CD4-positive, alpha-beta T cell (primary cell): ENCODE results near the gene PRKAA2. TPM values are rescaled to one million over a fixed set of nuclear protein-coding genes. Genes with fewer than 3 reads are reported as not detected.

Source experiments
- ATAC-seq: fragments of 200-7000 bp; cut with Tn5 transposase; one replicate; pipeline ENCODE4 v1.10.0; 2022; ENCODE audit warnings: mild to moderate bottlenecking; ENCODE audit not compliant: poor library complexity
- CTCF ChIA-PET: fragments of 350-600 bp; sonication (Branson Sonifier 250); formaldehyde crosslinking; loops from one replicate; lab custom pipeline; 2021; ENCODE audit warnings: antibody characterized with exemption, inconsistent platforms; lab: Charles Lee
- POLR2A ChIA-PET: fragments of 350-600 bp; sonication (Branson Sonifier 250); formaldehyde crosslinking; loops from one replicate; lab custom pipeline; 2021; ENCODE audit warnings: antibody characterized with exemption, inconsistent platforms; lab: Charles Lee
- DNase-seq, 14 experiments: peaks; one replicate each; pipeline ENCODE4 v3.0.0-alpha.2; 2013 to 2020; ENCODE audit warnings: mixed read lengths in 2 of 14
- H3K27ac ChIP-seq, 2 donors: one replicate each; pipeline versions ENCODE4 v1.5.1 to v1.7.0; 2013; ENCODE audit warnings: low read length in 2 of 2, low read depth in 1 of 2, mild to moderate bottlenecking in 1 of 2
- H3K27me3 ChIP-seq, 2 experiments: 1 replicate in 1 of 2; 2 replicates in 1 of 2; pipeline versions ENCODE4 v1.6.1 to v1.7.0; 2013; ENCODE audit warnings: low read length in 2 of 2, control low read depth in 1 of 2, mild to moderate bottlenecking in 1 of 2, moderate library complexity in 1 of 2; ENCODE audit not compliant: insufficient read depth in 2 of 2, control insufficient read depth in 1 of 2
- H3K36me3 ChIP-seq: one replicate; pipeline ENCODE4 v1.6.1; 2013; ENCODE audit warnings: low read length, control low read depth; ENCODE audit not compliant: insufficient read depth
- H3K4me1 ChIP-seq: one replicate; pipeline ENCODE4 v1.6.1; 2013; ENCODE audit warnings: low read length, control low read depth; ENCODE audit not compliant: insufficient read depth
- H3K4me3 ChIP-seq: one replicate; pipeline ENCODE4 v1.5.1; 2013; ENCODE audit warnings: mild to moderate bottlenecking, low read length, moderate library complexity
- H3K9me3 ChIP-seq, 2 experiments: 1 replicate in 1 of 2; 2 replicates in 1 of 2; pipeline versions ENCODE4 v1.6.1 to v1.7.0; 2013; ENCODE audit warnings: low read length in 2 of 2, mild to moderate bottlenecking in 2 of 2, control low read depth in 1 of 2, moderate library complexity in 1 of 2; ENCODE audit not compliant: control insufficient read depth in 1 of 2, insufficient read depth in 1 of 2
- H3K27ac Mint-ChIP-seq: one replicate; pipeline ENCODE4 v1.8.0; 2020; ENCODE audit warnings: mixed read lengths
- H3K27me3 Mint-ChIP-seq: one replicate; pipeline ENCODE4 v1.8.0; 2021; ENCODE audit warnings: mixed read lengths
- H3K36me3 Mint-ChIP-seq: one replicate; pipeline ENCODE4 v1.8.0; 2021; ENCODE audit warnings: low read depth, mixed read lengths
- H3K4me1 Mint-ChIP-seq: one replicate; pipeline ENCODE4 v1.8.0; 2021; ENCODE audit warnings: low read depth, mixed read lengths
- H3K4me3 Mint-ChIP-seq: one replicate; pipeline ENCODE4 v1.8.0; 2020; ENCODE audit warnings: mild to moderate bottlenecking, mixed read lengths
- H3K9me3 Mint-ChIP-seq: one replicate; pipeline ENCODE4 v1.8.0; 2020; ENCODE audit warnings: mixed read lengths
- intact Hi-C, 2 experiments: fragments of 100-400 bp; cut with DNase I in 1 of 2; cut with micrococcal nuclease in 1 of 2; formaldehyde crosslinking; loops; one replicate each; pipeline versions ENCODE4 v1.15.1 to v1.9.0; 2023 to 2025; cut with DNase I, micrococcal nuclease
- total RNA-seq, 174 experiments: library from RNA in 2 of 174; stranded (reverse) in 2 of 174; gene quantifications; one replicate each; pipeline ENCODE4 v1.2.3 and lab custom pipeline; 2021 to 2026
- TF ChIP-seq, protein P1 (sequence below): fragments of 200-600 bp; IDR thresholded peaks from one replicate; pipeline ENCODE4 v1.8.0; 2022; ENCODE audit warnings: antibody characterized with exemption, mild to moderate bottlenecking

Gene PRKAA2
- total RNA-seq, 2 experiments from 2014 or later, result not detected

DNA sequence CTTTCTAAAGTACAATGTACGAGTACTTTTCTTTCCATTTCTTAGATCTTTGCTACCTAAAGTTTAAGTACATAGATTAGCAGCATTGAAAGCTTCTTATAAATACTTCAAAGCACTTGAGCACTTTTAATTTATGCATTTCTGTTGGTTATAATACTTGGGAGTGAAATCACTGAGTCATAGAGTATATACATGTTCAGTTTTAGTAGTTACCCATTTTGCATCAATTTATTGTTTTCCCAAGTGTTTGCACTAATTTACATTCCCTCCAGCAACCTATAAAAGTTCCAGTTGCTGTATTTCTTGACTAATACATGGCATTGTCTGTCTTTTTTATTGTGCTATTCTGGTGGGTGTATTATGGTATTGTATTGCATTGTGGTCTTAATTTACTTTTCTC lies 20.3 kb downstream of the PRKAA2 start:
- CTCF ChIA-PET, result no interaction called here
- Mint-ChIP-seq H3K4me1 (no peaks in the 10 kb centered on the region), H3K36me3 (no peaks in the 10 kb centered on the region), H3K27ac (no peak overlapping the region), H3K27me3 (peaks cover 19% of the 10 kb centered on the region), H3K9me3 (no peaks in the 10 kb centered on the region), H3K4me3 (no peak overlapping the region)
- DNase-seq (no peak), ATAC-seq (no peak)
- H3K27me3 ChIP-seq, result no peaks in the 10 kb centered on the region
- intact Hi-C loops, result no loop called here
- no peak overlapping the region for H3K27ac ChIP-seq
- TF ChIP-seq, protein P1, sequence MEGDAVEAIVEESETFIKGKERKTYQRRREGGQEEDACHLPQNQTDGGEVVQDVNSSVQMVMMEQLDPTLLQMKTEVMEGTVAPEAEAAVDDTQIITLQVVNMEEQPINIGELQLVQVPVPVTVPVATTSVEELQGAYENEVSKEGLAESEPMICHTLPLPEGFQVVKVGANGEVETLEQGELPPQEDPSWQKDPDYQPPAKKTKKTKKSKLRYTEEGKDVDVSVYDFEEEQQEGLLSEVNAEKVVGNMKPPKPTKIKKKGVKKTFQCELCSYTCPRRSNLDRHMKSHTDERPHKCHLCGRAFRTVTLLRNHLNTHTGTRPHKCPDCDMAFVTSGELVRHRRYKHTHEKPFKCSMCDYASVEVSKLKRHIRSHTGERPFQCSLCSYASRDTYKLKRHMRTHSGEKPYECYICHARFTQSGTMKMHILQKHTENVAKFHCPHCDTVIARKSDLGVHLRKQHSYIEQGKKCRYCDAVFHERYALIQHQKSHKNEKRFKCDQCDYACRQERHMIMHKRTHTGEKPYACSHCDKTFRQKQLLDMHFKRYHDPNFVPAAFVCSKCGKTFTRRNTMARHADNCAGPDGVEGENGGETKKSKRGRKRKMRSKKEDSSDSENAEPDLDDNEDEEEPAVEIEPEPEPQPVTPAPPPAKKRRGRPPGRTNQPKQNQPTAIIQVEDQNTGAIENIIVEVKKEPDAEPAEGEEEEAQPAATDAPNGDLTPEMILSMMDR, result no peak
- no peak overlapping the region for H3K4me3 ChIP-seq
- H3K9me3 ChIP-seq, result peaks cover 0 to 4% of the 10 kb centered on the region in 2 experiments
- POLR2A ChIA-PET, result no interaction called here
- H3K36me3 ChIP-seq, result no peaks in the 10 kb centered on the region
- no peaks in the 10 kb centered on the region for H3K4me1 ChIP-seq

DNA sequence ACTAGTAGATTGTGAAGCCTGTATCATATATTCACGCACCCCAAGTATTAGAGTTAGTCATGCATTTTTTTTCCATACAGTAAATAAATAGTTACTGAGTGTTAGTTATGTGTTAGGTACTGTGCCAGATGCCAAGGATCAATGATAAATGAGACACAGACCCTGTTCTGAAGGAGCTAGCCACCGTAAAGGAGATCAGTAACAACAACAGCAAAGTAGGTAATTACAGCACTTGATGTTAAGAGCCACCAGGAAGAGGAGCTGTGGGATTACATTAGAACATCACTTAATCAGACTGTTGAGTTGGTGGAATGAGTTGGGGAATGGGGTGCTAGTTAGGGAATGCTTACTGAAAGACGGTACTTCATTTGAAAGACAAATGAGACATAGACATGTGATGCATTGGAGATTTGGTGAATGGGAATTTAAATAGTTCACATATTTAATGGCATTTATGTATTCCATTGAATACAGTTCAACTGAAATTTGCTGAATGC lies 21.0 kb downstream of the PRKAA2 start:
- POLR2A ChIA-PET, result no interaction called here
- intact Hi-C loops, result no loop called here
- H3K4me1 ChIP-seq, result no peaks in the 10 kb centered on the region
- CTCF ChIA-PET, result no interaction called here
- no peak overlapping the region for H3K4me3 ChIP-seq
- no peaks in the 10 kb centered on the region for H3K9me3 Mint-ChIP-seq
- ATAC-seq, result no peak
- H3K9me3 ChIP-seq, result peaks cover 0 to 4% of the 10 kb centered on the region in 2 experiments
- TF ChIP-seq, protein P1, result no peak
- H3K36me3 ChIP-seq, result no peaks in the 10 kb centered on the region
- DNase-seq, result no peak
- no peak overlapping the region for H3K27ac Mint-ChIP-seq
- H3K4me1 Mint-ChIP-seq, result no peaks in the 10 kb centered on the region
- H3K27ac ChIP-seq, result no peak overlapping the region
- no peak overlapping the region for H3K4me3 Mint-ChIP-seq
- H3K36me3 Mint-ChIP-seq, result no peaks in the 10 kb centered on the region
- no peaks in the 10 kb centered on the region for H3K27me3 ChIP-seq
- H3K27me3 Mint-ChIP-seq, result peaks cover 21% of the 10 kb centered on the region

DNA sequence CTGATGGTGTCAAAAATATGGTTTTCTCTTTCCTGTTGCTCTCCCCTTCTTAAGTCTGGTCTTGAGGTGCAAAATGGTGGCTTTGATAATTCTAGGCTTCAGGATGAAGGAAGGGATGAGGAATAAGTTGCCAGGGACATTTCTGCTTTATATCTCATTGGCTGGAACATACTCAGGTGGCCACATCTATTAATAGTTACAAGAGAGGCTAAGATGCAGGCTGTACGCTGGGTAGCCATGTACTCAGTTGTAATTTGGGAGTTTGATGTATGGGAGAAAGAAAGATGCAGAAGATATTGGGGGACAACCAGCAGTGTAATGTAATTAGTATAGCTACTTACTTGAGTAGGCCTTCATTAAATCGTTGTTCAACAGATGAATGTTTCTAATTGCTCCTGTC lies 25.2 kb downstream of the PRKAA2 start:
- Mint-ChIP-seq H3K27ac (no peak overlapping the region), H3K9me3 (no peaks in the 10 kb centered on the region), H3K4me1 (no peaks in the 10 kb centered on the region), H3K36me3 (no peaks in the 10 kb centered on the region), H3K27me3 (peaks cover 23% of the 10 kb centered on the region), H3K4me3 (no peak overlapping the region)
- ATAC-seq (no peak), DNase-seq (no peak)
- Histone ChIP-seq H3K4me3 (no peak overlapping the region), H3K27ac (no peak overlapping the region), H3K27me3 (no peaks in the 10 kb centered on the region), H3K36me3 (no peaks in the 10 kb centered on the region), H3K4me1 (no peaks in the 10 kb centered on the region), H3K9me3 (no peaks in the 10 kb centered on the region)
- ChIA-PET POLR2A (no interaction called here), CTCF (interaction anchor here (0.7 kb wide), 1 partner anchor 859 kb away, joined by 3 read pairs; no protein-coding TSS in a partner anchor)
- intact Hi-C loops, result no loop called here
- TF ChIP-seq, protein P1, result no peak
